WTC11 (cell line): ENCODE measurements around the gene ANKRD17.

Source experiments
- CBFB ChIP-seq: sonication (generic); formaldehyde crosslinking; IDR thresholded peaks from 2 replicates; pipeline ENCODE4 v1.8.1; 2022; ENCODE audit warnings: mild to moderate bottlenecking, low read depth, missing genetic modification reagents
- ETV6 ChIP-seq: sonication (generic); formaldehyde crosslinking; IDR thresholded peaks from 2 replicates; pipeline ENCODE4 v1.8.1; 2022; ENCODE audit warnings: mild to moderate bottlenecking, missing genetic modification reagents
- JAZF1 ChIP-seq: fragments of 250-450 bp; sonication (Bioruptor Pico); IDR thresholded peaks from 2 replicates; pipeline ENCODE4 v1.9.0; 2021; ENCODE audit warnings: moderate library complexity, mild to moderate bottlenecking, inconsistent platforms
- NFYB ChIP-seq: sonication (generic); formaldehyde crosslinking; conservative IDR thresholded peaks from 2 replicates; pipeline ENCODE4 v1.8.0; 2022; ENCODE audit warnings: low read depth, missing genetic modification reagents
- NR2C2 ChIP-seq: sonication (generic); formaldehyde crosslinking; IDR thresholded peaks from 2 replicates; pipeline ENCODE4 v1.8.0; 2022; ENCODE audit warnings: mild to moderate bottlenecking, missing genetic modification reagents
- PRRX2 ChIP-seq: fragments of 250-450 bp; sonication (Bioruptor Pico); IDR thresholded peaks from 2 replicates; pipeline ENCODE4 v1.8.0; 2021; ENCODE audit warnings: mild to moderate bottlenecking
- RELA ChIP-seq: sonication (generic); formaldehyde crosslinking; IDR thresholded peaks from 2 replicates; pipeline ENCODE4 v1.8.1; 2022; ENCODE audit warnings: missing genetic modification reagents, mild to moderate bottlenecking, borderline replicate concordance
- ZNF263 ChIP-seq: sonication (generic); formaldehyde crosslinking; IDR thresholded peaks from 2 replicates; pipeline ENCODE4 v1.8.1; 2022; ENCODE audit warnings: low read depth, mild to moderate bottlenecking, moderate library complexity, missing genetic modification reagents
- TF ChIP-seq, protein P1 (sequence below): fragments of 200-600 bp; IDR thresholded peaks from 2 replicates; pipeline ENCODE4 v1.8.0; 2022; ENCODE audit warnings: antibody characterized with exemption
- TF ChIP-seq, protein P2 (sequence below): sonication (generic); formaldehyde crosslinking; IDR thresholded peaks from 2 replicates; pipeline ENCODE4 v1.8.0; 2022; ENCODE audit warnings: mild to moderate bottlenecking, missing genetic modification reagents
- TF ChIP-seq, protein P3 (sequence below): sonication (generic); formaldehyde crosslinking; IDR thresholded peaks from 2 replicates; pipeline ENCODE4 v1.8.1; 2022; ENCODE audit warnings: missing genetic modification reagents, borderline replicate concordance
- TF ChIP-seq, protein P4 (sequence below): sonication (generic); formaldehyde crosslinking; IDR thresholded peaks from 2 replicates; pipeline ENCODE4 v1.8.1; 2022; ENCODE audit warnings: low read depth, missing genetic modification reagents, borderline replicate concordance
- TF ChIP-seq, protein P5 (sequence below): fragments of 250-450 bp; sonication (Bioruptor Pico); IDR thresholded peaks from 2 replicates; pipeline ENCODE4 v1.9.0; 2021; ENCODE audit warnings: mild to moderate bottlenecking

DNA sequence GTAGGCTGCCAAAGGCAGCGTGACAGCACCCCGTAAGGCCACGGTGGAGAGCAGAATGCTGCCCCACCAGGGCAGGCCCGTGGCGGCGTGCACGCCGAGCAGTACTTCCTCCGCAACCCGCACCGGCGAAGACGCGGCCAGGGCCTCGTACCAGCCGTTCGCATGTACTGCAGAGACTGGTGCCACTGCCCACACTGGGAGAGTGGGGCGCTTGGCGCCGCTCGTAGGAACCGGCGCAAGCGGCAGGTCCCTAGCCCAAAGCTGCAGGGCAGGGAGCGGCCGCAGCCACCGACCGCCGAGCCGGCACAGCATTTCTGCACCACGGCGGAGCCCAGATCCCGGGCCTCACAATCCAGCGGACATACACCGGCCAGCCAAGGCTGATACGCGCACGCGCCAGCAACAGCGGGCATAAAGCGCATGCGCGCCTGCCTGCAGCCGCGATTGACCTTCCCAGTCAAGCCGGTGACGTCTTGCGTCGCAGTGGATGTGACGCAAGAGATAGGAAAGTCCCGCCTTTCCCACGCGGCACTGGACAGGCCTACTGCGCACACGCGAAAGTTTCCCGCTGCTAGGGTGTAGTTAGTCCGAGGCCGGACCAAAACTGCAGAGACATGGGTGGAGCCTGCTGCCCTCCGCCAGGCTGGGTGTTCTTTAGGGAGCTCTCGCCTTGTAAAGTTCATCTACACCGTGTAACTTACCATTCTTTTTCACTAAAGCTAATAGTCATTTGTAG, 189.1 kb downstream of the ANKRD17 start, which contains the start of gene COX18:
- TF ChIP-seq JAZF1 (CRISPR knock-in tag) (no peak), NR2C2 (0 out of 2 replicates have a peak, but pooled peaks have one; percentile 15), ZNF263 (CRISPR knock-in tag) (no peak), ETV6 (CRISPR knock-in tag) (peak; percentile 86), NFYB (CRISPR knock-in tag) (0 out of 2 replicates have a peak, but pooled peaks have one; percentile 40), PRRX2 (CRISPR knock-in tag) (no peak; the same call in 1 of the 2 replicates), CBFB (CRISPR knock-in tag) (no peak), RELA (CRISPR knock-in tag) (peak; percentile 84; the same call in 1 of the 2 replicates)
- TF ChIP-seq, protein P1, sequence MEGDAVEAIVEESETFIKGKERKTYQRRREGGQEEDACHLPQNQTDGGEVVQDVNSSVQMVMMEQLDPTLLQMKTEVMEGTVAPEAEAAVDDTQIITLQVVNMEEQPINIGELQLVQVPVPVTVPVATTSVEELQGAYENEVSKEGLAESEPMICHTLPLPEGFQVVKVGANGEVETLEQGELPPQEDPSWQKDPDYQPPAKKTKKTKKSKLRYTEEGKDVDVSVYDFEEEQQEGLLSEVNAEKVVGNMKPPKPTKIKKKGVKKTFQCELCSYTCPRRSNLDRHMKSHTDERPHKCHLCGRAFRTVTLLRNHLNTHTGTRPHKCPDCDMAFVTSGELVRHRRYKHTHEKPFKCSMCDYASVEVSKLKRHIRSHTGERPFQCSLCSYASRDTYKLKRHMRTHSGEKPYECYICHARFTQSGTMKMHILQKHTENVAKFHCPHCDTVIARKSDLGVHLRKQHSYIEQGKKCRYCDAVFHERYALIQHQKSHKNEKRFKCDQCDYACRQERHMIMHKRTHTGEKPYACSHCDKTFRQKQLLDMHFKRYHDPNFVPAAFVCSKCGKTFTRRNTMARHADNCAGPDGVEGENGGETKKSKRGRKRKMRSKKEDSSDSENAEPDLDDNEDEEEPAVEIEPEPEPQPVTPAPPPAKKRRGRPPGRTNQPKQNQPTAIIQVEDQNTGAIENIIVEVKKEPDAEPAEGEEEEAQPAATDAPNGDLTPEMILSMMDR, result no peak
- TF ChIP-seq, protein P2, sequence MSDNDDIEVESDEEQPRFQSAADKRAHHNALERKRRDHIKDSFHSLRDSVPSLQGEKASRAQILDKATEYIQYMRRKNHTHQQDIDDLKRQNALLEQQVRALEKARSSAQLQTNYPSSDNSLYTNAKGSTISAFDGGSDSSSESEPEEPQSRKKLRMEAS (CRISPR knock-in tag), result peak; percentile 97
- TF ChIP-seq, protein P3, sequence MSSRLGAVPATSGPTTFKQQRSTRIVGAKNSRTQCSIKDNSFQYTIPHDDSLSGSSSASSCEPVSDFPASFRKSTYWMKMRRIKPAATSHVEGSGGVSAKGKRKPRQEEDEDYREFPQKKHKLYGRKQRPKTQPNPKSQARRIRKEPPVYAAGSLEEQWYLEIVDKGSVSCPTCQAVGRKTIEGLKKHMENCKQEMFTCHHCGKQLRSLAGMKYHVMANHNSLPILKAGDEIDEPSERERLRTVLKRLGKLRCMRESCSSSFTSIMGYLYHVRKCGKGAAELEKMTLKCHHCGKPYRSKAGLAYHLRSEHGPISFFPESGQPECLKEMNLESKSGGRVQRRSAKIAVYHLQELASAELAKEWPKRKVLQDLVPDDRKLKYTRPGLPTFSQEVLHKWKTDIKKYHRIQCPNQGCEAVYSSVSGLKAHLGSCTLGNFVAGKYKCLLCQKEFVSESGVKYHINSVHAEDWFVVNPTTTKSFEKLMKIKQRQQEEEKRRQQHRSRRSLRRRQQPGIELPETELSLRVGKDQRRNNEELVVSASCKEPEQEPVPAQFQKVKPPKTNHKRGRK (CRISPR knock-in tag), result no peak
- TF ChIP-seq, protein P4, sequence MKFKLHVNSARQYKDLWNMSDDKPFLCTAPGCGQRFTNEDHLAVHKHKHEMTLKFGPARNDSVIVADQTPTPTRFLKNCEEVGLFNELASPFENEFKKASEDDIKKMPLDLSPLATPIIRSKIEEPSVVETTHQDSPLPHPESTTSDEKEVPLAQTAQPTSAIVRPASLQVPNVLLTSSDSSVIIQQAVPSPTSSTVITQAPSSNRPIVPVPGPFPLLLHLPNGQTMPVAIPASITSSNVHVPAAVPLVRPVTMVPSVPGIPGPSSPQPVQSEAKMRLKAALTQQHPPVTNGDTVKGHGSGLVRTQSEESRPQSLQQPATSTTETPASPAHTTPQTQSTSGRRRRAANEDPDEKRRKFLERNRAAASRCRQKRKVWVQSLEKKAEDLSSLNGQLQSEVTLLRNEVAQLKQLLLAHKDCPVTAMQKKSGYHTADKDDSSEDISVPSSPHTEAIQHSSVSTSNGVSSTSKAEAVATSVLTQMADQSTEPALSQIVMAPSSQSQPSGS (CRISPR knock-in tag), result peak; percentile 82; the same call in 1 of the 2 replicates
- TF ChIP-seq, protein P5, sequence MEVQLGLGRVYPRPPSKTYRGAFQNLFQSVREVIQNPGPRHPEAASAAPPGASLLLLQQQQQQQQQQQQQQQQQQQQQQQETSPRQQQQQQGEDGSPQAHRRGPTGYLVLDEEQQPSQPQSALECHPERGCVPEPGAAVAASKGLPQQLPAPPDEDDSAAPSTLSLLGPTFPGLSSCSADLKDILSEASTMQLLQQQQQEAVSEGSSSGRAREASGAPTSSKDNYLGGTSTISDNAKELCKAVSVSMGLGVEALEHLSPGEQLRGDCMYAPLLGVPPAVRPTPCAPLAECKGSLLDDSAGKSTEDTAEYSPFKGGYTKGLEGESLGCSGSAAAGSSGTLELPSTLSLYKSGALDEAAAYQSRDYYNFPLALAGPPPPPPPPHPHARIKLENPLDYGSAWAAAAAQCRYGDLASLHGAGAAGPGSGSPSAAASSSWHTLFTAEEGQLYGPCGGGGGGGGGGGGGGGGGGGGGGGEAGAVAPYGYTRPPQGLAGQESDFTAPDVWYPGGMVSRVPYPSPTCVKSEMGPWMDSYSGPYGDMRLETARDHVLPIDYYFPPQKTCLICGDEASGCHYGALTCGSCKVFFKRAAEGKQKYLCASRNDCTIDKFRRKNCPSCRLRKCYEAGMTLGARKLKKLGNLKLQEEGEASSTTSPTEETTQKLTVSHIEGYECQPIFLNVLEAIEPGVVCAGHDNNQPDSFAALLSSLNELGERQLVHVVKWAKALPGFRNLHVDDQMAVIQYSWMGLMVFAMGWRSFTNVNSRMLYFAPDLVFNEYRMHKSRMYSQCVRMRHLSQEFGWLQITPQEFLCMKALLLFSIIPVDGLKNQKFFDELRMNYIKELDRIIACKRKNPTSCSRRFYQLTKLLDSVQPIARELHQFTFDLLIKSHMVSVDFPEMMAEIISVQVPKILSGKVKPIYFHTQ (CRISPR knock-in tag), result no peak
